HG03575 (cell line): ENCODE results near the gene ZNRD2.

Experiments used
- ATAC-seq: cut with Tn5 transposase; IDR thresholded peaks from one replicate; pipeline ENCODE4 v1.9.1; 2021; ENCODE audit not compliant: unreplicated experiment, insufficient number of reproducible peaks, low FRiP score; ENCODE audit errors: extremely low read depth

ZNRD2 gene

DNA sequence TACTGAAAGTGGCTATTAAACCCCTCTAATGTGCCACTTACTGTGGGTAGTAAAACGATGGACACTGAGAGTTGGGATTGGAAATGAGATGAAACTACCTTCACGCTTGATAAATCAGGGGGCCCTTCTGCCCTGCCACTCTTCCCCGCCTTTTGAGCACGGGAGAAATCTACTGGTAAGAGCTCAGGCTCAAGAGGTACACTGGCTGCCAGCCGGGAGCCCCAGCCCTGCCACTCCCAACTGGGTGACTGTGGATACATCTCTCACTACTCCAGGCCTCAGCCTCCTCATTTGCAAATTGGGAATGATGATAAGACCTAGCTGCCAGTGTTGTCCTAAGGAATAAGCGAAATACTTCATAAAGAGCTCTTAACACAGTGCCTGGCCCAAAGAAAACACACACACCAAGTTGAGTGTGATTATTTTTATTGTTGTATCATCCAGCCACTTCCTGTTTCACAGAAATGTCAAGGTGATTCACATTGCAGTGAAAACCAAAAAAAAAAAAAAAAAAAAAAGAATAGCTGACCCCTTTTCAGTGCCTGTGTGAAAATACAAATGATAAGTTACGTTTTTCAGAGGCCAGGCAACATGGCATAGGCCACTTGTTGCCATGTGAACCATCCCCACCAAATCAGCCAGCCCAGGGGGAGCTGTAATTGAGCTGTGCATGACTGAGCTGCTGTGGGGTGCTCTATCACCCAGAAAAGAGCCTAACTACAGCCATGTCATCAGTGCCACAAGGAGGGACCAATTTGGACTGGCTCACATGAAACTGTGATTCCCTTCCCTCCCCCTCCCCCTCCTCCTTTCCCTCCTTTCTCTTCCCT is 4.4 kb upstream of the ZNRD2 start:
- ATAC-seq, result no peak

DNA sequence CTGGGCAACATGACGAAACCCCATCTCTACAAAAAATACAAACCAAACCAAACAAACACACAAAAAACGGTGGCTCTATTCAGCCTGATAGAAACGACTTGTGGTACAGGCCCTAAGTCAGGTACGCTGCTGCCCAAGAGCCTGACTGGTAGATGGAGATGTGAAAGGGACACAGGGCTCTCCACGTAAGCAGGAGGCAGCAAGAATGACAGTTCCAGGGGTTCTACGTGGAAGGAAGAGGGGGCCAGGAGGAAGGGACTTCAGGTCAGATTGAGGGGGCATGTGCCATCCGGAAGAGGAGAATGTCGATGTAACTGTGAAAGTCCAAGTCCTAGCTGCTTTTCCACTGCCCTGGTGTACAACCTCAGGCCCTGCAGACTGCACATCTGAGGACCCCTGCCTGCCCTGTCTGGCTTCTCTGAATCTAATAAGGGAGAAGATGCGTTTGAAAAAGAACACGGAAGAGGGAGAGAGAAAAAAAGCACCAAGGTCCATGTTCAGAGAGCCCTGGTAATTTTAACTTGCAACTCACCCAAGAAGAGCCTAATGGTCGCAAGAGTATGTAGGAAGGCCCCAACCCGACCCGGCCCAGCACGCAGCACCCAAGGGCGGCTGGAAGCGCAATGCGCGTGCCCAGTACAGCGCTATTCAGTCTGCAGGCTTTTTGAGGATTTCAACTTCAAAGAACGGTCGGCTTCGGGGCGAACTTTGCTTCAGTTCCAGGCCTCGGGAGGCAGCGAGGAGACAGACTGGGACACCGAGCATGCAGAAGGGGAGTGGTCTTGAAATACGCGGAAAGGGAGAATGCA is 909 bp upstream of the ZNRD2 start:
- no peak for ATAC-seq

DNA sequence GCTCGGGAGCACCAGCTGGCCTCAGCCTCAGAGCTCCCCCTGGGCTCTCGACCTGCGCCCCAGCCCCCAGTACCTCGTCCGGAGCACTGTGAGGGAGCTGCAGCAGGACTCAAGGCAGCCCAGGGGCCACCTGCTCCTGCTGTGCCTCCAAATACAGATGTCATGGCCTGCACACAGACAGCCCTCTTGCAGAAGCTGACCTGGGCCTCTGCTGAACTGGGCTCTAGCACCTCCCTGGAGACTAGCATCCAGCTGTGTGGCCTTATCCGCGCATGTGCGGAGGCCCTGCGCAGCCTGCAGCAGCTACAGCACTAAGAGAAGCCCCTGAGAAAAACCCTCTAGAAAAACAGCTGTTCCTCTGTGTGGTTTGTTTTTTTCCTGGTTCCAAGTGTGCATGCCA is 1.1 kb downstream of the ZNRD2 start:
- no peak for ATAC-seq

DNA sequence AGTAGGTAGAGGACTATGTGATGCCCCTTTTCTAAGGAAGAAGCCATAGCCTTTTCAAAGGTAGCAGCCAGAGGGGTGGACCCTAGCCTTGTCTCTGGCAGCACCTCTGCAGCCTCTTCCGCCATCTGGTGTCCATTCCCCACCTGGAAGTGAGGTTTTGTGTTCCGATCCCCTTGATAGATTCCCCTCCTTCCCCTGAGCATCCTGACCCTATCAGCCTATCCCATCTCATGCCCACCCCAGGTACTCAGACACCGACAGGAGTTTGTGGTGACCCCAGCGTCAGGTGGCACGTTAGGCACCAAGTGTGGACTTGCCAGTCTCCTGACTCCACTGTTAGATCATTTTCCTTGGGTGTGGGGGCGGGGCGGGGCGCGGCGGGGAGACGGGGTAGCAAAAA is 1.7 kb downstream of the ZNRD2 start:
- ATAC-seq, result no peak

DNA sequence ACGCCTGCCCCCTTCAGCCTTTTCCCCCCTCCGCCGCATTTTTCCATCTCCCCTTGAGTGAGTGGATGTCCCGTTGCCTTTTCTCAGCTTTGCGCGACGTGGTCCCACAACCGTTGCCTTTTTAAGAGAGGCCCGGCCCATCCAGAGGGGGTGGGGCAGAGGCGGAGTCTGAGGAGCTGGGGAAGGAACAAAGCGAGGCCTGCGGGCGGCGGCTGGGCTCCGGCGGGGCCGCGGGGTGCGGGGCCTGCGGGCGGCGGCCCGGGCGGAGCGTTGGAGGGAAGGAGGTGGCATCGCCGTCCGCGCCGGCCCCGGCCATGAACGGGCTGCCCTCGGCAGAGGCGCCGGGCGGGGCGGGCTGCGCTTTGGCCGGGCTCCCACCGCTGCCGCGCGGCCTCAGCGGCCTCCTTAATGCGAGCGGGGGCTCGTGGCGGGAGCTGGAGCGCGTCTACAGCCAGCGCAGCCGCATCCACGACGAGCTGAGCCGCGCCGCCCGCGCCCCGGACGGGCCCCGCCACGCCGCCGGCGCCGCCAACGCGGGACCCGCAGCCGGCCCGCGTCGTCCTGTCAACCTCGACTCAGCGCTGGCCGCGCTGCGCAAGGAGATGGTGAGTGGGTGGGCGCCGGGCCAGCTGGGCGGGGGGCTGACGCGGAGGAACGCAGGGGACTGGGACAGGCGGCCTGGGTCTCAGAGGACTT is 2.2 kb downstream of the ZNRD2 start, which contains the start of gene FAM89B:
FAM89B (plus strand) TSS at position 183 of the 696 bp plus-strand sequence; CDS start at position 315, 132 bp downstream.
- ATAC-seq, result no peak

DNA sequence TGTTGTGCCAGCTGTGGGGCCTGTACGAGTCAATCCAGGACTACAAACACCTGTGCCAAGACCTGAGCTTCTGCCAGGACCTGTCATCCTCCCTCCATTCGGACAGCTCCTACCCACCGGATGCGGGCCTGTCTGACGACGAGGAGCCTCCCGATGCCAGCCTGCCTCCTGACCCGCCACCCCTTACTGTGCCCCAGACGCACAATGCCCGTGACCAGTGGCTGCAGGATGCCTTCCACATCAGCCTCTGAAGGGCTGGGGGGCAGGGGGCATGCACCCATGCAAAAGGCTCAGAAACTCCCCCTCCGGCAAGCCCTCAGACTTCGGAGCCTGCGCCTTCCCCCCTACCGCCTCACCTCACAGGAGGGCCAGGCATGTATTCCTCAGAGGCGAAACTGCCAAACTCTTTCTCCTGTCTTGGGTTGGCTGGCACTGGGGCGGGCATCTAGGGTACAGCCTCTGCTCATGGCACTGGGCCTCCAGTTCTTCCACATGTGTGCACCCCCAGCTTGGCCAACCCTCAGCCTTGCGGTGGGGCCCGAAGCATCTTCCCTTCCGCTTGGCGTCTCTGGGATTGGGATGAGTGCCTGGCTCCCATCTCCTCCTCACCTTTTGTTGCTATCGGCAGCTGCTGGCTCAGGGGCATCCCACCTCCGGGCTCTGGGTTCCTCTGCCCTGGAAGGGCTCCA is 3.3 kb downstream of the ZNRD2 start:
- no peak for ATAC-seq

DNA sequence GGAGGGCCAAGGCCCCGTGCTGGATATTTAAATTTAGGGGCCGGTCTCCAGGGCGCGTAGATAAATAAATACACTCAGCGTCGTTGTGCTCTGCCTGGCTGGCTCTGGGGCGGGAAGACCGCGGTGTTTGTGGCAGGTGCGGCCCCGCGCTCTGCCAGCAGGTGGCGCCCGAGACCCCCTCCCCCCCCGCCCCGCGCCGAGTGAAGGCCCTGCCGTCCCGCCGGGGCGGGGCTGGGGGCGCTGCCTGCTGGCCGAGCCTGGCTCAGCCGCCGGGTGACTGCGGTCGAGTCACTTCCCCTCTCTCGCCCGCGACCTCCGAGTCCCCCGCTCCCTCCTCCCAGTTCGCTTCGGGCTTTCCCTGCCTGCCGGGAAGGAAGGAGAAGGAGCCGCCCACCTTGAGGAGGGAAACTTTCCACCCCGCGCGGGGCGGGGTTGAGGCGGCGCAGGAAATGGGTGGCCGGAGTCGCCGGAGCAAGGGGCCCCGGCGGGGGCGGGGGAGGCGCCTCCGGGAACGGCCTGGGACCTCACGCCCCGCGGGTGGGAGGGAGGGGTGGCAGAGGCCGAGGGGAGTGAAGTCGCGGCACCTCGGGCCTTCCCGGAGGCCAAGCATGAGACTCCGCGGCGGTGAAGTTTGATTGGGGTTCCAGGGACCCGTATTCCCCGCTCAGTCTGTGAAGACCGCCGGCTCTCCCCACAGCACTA is 4.0 kb downstream of the ZNRD2 start:
- ATAC-seq, result no peak

DNA sequence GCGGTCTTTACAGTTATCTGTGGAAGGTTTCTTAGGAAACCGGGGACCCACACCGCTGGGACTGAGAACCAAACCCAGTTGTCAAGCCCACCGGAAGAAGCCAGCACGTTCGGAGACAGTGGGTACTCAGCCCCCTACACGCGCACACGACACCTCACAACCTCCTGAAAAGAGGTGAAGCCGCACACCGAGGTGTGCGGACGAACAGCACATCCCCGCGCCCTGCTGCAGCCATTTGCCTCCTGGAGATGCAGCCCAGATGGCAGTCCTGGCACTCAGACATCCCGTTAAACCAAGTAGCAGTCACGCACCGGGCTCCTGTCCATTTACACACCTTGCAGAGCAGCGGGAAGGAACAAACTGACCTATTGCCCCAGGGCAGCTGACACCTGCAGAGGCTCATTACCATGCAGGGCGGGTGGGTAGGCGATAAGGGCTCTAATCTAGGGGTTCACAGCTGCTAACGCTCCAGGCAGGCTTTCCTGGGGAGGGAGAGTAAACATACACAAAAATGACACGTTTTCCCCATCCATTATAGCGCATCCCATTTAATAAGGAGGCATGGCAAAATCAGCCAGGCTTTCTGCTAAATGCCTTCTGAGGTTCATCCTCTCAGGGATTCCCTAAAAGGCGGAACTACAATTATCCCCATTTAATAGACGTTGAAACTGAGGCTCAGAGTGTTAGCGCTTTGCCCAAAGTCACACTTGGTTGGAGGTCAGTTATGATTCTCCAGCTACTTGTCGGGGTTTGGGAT is 4.7 kb downstream of the ZNRD2 start:
- no peak for ATAC-seq

DNA sequence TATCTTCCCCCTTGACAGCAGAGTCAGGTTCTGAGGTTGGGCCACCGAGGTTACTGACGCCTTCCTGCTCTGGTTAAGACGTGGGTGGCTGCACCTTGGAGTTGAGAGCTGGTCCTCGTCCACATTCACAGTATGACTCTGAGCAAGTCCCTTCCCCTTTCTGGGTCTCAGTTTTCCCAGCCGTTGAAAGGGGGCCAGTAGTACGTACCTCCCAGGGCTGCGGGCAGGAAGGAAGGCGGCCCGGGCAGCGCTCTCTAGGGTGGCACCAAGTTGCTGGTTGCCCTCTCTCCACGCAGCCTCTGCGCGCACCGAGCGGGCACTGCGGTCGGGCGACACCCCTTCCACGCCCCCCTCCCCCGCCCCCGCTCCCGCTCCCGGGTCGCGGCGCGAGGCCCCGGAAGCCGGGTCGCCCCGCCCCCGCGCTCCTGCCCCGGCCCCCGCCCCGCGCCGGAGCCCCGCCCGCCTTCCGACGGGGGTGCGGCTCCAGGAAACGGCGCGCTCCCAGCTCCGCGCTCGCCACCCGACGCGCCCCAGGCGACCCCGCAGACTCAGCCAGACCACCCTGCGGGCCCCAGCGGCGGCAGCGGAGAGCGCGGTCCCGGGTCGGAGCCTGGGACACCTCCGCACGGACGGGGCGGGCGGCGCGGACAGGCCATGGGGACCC is 5.4 kb downstream of the ZNRD2 start, which contains the start of gene EHBP1L1:
EHBP1L1 (plus strand) TSS at position 486 of the 664 bp plus-strand sequence. CDS start 250 bp downstream, outside the sequence.
- no peak for ATAC-seq

DNA sequence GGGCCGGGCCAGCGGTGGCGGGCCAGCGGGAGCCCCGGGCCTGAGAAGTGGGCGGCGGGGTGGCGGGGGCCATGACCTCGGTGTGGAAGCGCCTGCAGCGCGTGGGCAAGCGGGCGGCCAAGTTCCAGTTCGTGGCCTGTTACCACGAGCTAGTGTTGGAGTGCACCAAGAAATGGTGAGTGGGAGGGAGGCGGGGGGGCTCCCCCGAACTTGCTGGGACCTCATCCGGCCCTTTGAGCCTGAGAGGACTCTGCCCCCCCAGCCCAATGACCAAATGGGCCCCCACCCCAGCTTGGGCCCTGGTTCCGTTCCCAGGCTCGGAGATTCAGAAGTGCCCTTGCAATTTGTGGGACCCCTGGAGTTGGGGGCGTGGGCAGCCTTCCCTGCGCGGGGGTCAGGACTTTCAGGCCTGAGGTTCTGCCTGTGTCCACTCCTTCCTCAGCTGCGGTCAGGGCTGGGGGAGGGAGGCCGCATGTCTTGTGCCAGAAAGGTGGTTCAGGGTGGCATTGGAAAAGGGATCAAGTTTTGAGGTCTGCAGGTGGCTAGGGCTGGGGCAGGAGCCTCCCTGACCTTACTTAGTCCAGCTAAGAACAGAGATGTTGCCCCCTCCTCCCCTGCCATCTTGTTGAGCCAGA is 6.1 kb downstream of the ZNRD2 start:
- no peak for ATAC-seq

DNA sequence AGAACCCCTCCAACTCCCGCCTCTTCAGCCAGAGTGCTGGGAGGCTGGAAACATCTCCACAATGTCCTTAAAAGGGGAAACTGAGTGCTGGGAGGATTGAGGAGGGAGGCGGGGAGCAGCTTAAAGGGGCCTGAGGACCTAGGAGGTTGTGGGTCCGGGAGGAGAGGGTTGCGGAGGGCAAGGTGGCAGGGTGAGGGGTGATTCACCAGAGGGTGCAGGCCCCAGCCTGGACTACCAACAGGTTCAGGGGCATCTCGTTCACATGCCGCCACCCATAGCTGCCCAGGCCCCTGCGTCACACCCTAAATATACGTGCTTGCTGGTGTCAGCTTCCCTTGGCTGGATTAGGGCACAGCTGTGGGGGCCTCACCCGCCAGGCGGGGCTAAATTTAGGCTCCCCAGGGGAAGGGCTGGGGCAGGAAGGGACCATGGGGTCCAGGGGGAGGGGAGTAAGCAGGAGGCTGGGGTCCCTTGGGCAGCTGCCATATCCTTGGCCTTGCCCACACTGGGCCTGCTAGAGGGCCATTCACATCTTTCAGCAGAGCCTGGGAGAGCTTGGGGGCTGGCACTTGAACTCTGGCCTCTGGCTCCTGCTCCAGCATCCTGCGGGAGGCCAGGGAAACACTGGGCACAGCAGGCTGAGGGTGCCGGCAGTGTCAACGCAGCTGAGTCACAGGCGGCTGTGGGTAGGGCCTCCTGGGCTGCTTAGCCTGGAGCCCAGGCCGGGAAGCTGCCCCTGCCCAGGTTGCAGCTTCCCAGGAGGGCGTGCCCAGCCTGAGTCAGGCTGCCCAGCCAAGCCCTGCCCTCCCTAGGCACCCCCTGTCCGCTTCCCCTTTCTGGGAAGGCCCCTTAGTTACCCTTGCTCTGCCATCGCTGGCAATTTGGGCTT is 6.8 kb downstream of the ZNRD2 start:
- ATAC-seq, result no peak

DNA sequence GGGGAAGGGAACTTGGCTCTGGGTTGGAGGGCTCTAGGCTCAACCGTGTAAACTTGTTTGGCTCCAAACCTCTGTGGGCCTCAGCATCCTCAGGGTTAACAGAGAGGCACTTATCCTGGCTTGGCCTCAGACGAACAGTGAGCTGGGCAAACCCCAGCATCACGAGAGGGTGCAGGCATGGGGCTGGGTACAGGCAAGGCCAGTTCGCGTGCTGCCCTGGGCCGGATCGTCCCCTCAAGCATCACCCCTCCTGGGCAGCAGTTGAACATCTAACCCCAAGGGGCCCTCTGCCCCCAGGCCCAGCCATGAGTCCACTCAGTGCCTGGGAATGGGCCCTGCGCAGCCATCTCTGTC is 7.5 kb downstream of the ZNRD2 start:
- ATAC-seq, result no peak

DNA sequence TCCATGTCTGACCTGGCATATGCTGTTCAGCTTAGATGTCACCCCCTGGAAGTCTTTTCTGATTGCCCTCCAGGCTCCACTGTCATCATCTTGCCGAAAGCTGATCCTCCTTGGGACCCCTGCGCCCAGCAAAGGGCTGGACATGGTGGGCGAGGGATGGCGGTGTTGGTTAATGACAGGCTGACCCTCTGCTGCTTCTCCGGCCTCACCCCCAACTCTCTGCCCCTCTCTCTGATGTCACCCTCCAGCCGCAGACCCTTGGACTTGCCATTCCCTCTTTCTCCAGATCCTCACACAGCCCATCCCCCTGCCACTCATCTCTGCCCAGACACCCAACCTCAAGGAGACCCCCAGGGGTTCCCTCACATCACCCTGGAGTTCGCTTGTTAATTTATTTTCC is 7.9 kb downstream of the ZNRD2 start:
- no peak for ATAC-seq

DNA sequence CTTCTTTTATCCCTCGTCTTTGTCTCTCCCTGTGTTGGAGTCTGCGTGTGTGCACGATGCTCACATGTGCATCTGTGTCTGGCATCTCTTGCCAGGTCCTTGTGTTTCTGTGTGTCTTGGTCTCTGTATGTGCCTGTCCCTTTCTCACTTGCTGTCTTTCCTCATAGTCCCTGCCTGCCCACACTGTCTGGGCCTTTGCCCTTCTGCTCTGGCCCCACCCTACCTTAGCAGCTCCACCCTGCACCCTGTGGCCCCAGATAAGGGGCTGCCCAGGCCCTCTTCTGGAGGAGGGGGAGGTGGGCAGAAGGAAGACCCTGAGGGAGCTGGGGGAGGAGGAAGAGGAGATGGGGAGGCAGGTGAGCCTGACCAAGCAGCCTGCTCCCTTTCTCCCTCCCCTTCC is 8.4 kb downstream of the ZNRD2 start:
- no peak for ATAC-seq

DNA sequence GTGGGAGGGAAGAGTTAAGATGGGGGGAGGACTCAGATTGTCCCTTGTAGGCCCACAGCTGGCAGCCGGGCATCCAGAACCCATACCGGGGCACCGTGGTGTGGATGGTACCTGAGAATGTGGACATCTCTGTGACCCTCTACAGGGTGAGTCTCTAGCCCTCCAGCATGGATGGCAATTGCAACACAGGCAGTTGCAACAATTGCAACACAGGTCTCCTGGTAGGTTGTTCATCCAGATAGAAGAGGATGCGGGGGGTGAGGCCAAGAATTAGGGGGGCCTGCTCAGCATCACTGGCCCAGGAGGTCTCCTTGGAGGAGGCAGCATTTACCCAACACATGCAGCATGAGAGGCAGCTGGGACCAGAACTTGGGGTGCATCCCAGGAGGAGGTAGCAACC is 9.0 kb downstream of the ZNRD2 start:
- ATAC-seq, result no peak
